ENCODE measurements around the gene SNX21. TPM values are rescaled to one million over a fixed set of nuclear protein-coding genes. Genes with fewer than 3 reads are reported as not detected.
A peak's percentile ranks its signal among the peaks of the same experiment; 100 is the strongest.

Gene SNX21
- total RNA-seq, 2 experiments from 2014 or later, result 0.36 to 0.89 TPM

- no peaks in the 10 kb centered on the region for H3K27me3 ChIP-seq (ENCODE audit: control insufficient read depth in 1 of 2, insufficient read depth in 2 of 2, low read length in 2 of 2)
- ChIA-PET POLR2A (interaction anchor here (1.6 kb wide), 1 partner anchor 29 kb away, joined by 7 read pairs; the partner anchor contains the start of gene ZSWIM1), CTCF (no interaction called here)
- H3K4me1 Mint-ChIP-seq (ENCODE audit: low read depth), result peaks cover 33% of the 10 kb centered on the region
- H3K27me3 Mint-ChIP-seq, result no peaks in the 10 kb centered on the region
- no peak for ATAC-seq (ENCODE audit: poor library complexity)
- H3K4me3 ChIP-seq (ENCODE audit: low read length), result no peak overlapping the region
- no peak overlapping the region for H3K27ac ChIP-seq (ENCODE audit: low read depth in 1 of 2, low read length in 2 of 2)
- H3K4me1 ChIP-seq (ENCODE audit: insufficient read depth, low read length), result peaks cover 27% of the 10 kb centered on the region
- H3K36me3 ChIP-seq (ENCODE audit: insufficient read depth, low read length), result peaks cover 45% of the 10 kb centered on the region
- no peaks in the 10 kb centered on the region for H3K9me3 ChIP-seq (ENCODE audit: control insufficient read depth in 1 of 2, insufficient read depth in 1 of 2, low read length in 2 of 2)
- no peak for TF ChIP-seq CTCF (IDR thresholded peaks at IDR 0.05)
- intact Hi-C loops (cut with DNase I, micrococcal nuclease), result no loop called here
- H3K9me3 Mint-ChIP-seq, result no peaks in the 10 kb centered on the region
- no peak for DNase-seq
- H3K27ac Mint-ChIP-seq, result no peak overlapping the region
- H3K4me3 Mint-ChIP-seq, result no peak overlapping the region
- peaks cover 83% of the 10 kb centered on the region for H3K36me3 Mint-ChIP-seq (ENCODE audit: low read depth)
Observed at GRCh38 chr20:45852326-45852725, 18.7 kb downstream of the SNX21 start.

GRCh38 chr20:45853484-45853883 is 19.9 kb downstream of the SNX21 start:
- ATAC-seq (ENCODE audit: poor library complexity) (no peak), DNase-seq (no peak)
- Mint-ChIP-seq H3K4me3 (peak overlapping the region; percentile 48), H3K27me3 (no peaks in the 10 kb centered on the region), H3K36me3 (ENCODE audit: low read depth) (peaks cover 76% of the 10 kb centered on the region), H3K4me1 (ENCODE audit: low read depth) (peaks cover 44% of the 10 kb centered on the region), H3K9me3 (no peaks in the 10 kb centered on the region), H3K27ac (no peak overlapping the region)
- ChIA-PET POLR2A (interaction anchor here (1.6 kb wide), 1 partner anchor 27 kb away, joined by 7 read pairs; the partner anchor contains the start of gene ZSWIM1), CTCF (no interaction called here)
- no peak for TF ChIP-seq CTCF (IDR thresholded peaks at IDR 0.05)
- Histone ChIP-seq H3K9me3 (ENCODE audit: control insufficient read depth in 1 of 2, insufficient read depth in 1 of 2, low read length in 2 of 2) (no peaks in the 10 kb centered on the region), H3K4me1 (ENCODE audit: insufficient read depth, low read length) (peaks cover 39% of the 10 kb centered on the region), H3K4me3 (ENCODE audit: low read length) (no peak overlapping the region), H3K27ac (ENCODE audit: low read depth in 1 of 2, low read length in 2 of 2) (no peak overlapping the region), H3K27me3 (ENCODE audit: control insufficient read depth in 1 of 2, insufficient read depth in 2 of 2, low read length in 2 of 2) (no peaks in the 10 kb centered on the region), H3K36me3 (ENCODE audit: insufficient read depth, low read length) (peaks cover 37% of the 10 kb centered on the region)
- intact Hi-C loops (cut with DNase I, micrococcal nuclease), result no loop called here

GRCh38 chr20:45857114-45857881 is 23.7 kb downstream of the SNX21 start, which contains the start of the genes ACOT8 and ZSWIM3:
Gene ACOT8, minus strand, starts transcription at chr20:45857392. Its CDS starts 77 bp downstream, at chr20:45857315.
Gene ZSWIM3, plus strand, starts transcription at chr20:45857614. Its CDS starts 212 bp downstream, at chr20:45857826.
- H3K36me3 ChIP-seq (ENCODE audit: insufficient read depth, low read length), result peaks cover 22% of the 10 kb centered on the region
- ChIA-PET CTCF (no interaction called here), POLR2A (interaction anchor here (0.7 to 4.4 kb wide), 12 partner anchors 17 to 130 kb away, joined by 3 to 39 read pairs (median 6); partner anchors contain the start of genes CTSA, NEURL2, PCIF1 and SNX21)
- peak within 1 kb of the TSS; percentile 96 for H3K4me3 Mint-ChIP-seq
- peaks cover 52% of the 10 kb centered on the region for H3K4me1 Mint-ChIP-seq (ENCODE audit: low read depth)
- H3K27me3 ChIP-seq (ENCODE audit: control insufficient read depth in 1 of 2, insufficient read depth in 2 of 2, low read length in 2 of 2), result no peaks in the 10 kb centered on the region
- H3K4me3 ChIP-seq (ENCODE audit: low read length), result peak within 1 kb of the TSS; percentile 100
- H3K27ac ChIP-seq (ENCODE audit: low read depth in 1 of 2, low read length in 2 of 2), result peak within 1 kb of the TSS; percentile 88 to 94
- H3K36me3 Mint-ChIP-seq (ENCODE audit: low read depth), result peaks cover 41% of the 10 kb centered on the region
- no peak for TF ChIP-seq CTCF (IDR thresholded peaks at IDR 0.05)
- intact Hi-C loops (cut with DNase I, micrococcal nuclease), result loop anchor here (1.0 to 5.0 kb wide), 9 partner anchors 24 to 485 kb away; partner anchors contain the start of genes CTSA (in 2 of the 2), NEURL2 (in 2 of the 2), UBE2C (in 2 of the 2) and ZSWIM1 (in 2 of the 2)
- H3K27ac Mint-ChIP-seq, result peak within 1 kb of the TSS; percentile 98
- DNase-seq, result peak; percentile 80 to 100 (median 90)
- no peaks in the 10 kb centered on the region for H3K9me3 Mint-ChIP-seq
- H3K9me3 ChIP-seq (ENCODE audit: control insufficient read depth in 1 of 2, insufficient read depth in 1 of 2, low read length in 2 of 2), result no peaks in the 10 kb centered on the region
- H3K4me1 ChIP-seq (ENCODE audit: insufficient read depth, low read length), result peaks cover 40% of the 10 kb centered on the region
- ATAC-seq (ENCODE audit: poor library complexity), result peak; percentile 98
- H3K27me3 Mint-ChIP-seq, result no peaks in the 10 kb centered on the region
